AG09309 (cell line): ENCODE results near the gene OR51Q1.
A peak's percentile ranks its signal among the peaks of the same experiment; 100 is the strongest.

ENCODE experiments used
- DNase-seq: peaks from one replicate; pipeline ENCODE4 v3.0.0-alpha.2; 2010; ENCODE audit warnings: low read depth
- H3K4me3 ChIP-seq: 2 replicates; pipeline ENCODE4 v1.5.1; 2011; ENCODE audit warnings: mild to moderate bottlenecking, low read depth, low read length, moderate library complexity; ENCODE audit not compliant: control insufficient read depth
- TF ChIP-seq, protein P1 (sequence below): IDR thresholded peaks from 2 replicates; pipeline ENCODE4 v1.5.1; 2011; ENCODE audit warnings: mild to moderate bottlenecking, low read depth, low read length, inconsistent platforms; ENCODE audit not compliant: insufficient read depth, control insufficient read depth; ENCODE audit errors: missing control alignments

Gene OR51Q1, protein sequence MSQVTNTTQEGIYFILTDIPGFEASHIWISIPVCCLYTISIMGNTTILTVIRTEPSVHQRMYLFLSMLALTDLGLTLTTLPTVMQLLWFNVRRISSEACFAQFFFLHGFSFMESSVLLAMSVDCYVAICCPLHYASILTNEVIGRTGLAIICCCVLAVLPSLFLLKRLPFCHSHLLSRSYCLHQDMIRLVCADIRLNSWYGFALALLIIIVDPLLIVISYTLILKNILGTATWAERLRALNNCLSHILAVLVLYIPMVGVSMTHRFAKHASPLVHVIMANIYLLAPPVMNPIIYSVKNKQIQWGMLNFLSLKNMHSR

DNA sequence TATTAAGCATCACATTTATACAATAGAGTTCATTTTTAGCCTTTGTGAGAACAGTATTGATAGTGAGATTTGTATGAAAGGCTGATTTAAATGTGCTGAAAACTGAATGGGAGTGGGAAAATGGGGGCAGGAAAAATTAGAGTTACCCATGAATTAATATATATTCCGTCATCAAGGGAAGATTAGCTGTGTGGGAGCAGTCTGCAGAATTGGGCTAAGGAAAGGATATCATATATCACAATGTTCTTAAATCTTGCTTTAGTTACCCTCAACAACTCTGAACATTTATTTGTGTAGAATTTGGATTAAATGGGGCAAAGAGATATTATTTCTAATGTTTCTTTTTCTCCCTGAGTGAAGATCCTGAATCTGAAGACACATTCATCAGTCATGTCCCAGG is at the start of gene OR51Q1:
Gene OR51Q1, plus strand, starts transcription at position 301 of the 400 bp plus-strand sequence. Its CDS starts 90 bp downstream, at position 391.
- TF ChIP-seq, protein P1, sequence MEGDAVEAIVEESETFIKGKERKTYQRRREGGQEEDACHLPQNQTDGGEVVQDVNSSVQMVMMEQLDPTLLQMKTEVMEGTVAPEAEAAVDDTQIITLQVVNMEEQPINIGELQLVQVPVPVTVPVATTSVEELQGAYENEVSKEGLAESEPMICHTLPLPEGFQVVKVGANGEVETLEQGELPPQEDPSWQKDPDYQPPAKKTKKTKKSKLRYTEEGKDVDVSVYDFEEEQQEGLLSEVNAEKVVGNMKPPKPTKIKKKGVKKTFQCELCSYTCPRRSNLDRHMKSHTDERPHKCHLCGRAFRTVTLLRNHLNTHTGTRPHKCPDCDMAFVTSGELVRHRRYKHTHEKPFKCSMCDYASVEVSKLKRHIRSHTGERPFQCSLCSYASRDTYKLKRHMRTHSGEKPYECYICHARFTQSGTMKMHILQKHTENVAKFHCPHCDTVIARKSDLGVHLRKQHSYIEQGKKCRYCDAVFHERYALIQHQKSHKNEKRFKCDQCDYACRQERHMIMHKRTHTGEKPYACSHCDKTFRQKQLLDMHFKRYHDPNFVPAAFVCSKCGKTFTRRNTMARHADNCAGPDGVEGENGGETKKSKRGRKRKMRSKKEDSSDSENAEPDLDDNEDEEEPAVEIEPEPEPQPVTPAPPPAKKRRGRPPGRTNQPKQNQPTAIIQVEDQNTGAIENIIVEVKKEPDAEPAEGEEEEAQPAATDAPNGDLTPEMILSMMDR: no peak
- H3K4me3 ChIP-seq: no peak within 1 kb of the TSS
- DNase-seq: no peak

DNA sequence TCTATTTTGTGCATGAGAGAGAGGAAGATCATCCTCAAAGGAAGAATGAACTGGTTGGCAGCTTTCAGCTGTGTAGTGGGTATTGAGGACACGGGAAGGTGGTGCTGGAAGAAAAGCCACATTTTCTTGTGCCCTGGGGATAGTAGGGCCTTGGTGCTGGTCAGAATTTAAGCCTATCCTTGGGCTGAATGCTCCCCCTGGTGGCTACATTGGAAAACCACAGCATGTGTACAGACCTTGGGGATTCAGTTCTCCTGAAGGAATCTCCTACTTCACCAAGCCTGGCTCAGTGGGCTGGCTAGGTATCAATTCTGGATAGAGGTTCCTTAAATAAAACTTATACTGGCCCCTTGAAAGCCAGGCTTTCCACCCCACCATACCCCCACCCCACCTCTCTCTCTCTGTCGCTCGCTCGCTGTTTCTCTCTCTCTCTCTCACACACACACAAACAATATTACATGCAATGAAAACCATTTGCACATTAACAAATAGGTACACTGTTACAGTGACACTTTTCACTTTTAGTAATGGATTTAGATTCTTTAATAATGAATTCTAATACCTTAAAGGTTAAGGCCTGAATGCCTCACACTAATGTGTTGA is 41.1 kb upstream of the OR51Q1 start:
- no peak overlapping the region for H3K4me3 ChIP-seq
- no peak for DNase-seq
- TF ChIP-seq, protein P1: peak; percentile 90

DNA sequence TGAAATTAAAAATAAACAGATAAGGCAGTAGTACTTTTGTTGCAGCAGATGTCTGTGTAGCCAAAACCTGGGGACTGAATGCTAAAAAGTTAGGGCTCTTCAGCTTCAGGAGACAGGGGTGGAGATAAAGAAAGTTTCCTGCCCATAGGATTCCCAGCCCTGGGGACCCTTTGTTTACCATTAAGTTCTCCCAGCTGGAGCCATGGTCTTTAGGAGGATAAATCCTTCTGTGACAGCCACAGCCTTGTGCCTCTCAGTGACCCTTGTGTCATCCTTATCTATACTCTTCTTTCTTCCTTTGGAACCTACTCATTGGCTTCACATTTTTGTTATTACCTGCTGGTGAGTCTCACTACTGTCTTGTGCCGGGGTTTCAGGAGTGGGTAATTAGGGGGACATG is 38.3 kb upstream of the OR51Q1 start, which contains the start of gene OR51M1:
Gene OR51M1, plus strand, starts transcription at position 237 of the 400 bp plus-strand sequence. CDS start 5,587 bp downstream, outside the sequence.
- TF ChIP-seq, protein P1: no peak
- DNase-seq: no peak
- no peak within 1 kb of the TSS for H3K4me3 ChIP-seq

DNA sequence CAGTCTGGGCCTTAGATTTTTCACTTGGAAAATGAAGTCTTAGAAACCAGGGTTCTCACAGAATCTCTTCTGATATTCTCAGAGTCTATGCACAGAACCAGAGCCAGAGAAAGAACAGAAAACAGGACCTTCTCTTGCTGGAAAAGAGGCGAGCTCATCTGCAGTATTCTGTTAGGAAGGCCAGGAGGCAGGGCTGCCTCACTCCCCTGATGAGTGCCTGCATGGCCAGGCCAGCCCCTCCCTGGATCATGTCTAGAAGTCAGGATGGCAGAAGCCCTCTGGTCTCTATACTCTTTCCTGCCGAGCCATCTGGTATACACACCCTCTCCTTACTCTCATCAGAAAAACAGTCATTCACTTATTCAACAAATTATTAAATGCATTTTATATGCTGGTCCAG is 37.6 kb upstream of the OR51Q1 start:
- TF ChIP-seq, protein P1: no peak
- DNase-seq: no peak
- H3K4me3 ChIP-seq: no peak overlapping the region

DNA sequence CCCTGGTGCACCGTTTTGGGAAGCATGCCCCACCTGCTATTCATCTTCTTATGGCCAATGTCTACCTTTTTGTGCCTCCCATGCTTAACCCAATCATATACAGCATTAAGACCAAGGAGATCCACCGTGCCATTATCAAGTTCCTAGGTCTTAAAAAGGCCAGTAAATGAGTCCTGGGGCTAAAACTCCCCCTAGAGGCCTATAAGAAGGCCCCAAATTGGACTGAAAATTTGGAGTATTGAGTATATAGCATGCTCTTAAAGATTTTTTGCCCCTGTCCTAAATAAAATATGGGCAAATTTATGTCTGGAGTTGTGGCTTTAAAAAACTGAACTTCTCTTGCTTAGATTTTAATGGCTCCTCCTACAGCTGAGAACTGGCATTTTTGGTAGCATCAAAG is 31.7 kb upstream of the OR51Q1 start:
- H3K4me3 ChIP-seq: no peak overlapping the region
- TF ChIP-seq, protein P1: no peak
- no peak for DNase-seq

DNA sequence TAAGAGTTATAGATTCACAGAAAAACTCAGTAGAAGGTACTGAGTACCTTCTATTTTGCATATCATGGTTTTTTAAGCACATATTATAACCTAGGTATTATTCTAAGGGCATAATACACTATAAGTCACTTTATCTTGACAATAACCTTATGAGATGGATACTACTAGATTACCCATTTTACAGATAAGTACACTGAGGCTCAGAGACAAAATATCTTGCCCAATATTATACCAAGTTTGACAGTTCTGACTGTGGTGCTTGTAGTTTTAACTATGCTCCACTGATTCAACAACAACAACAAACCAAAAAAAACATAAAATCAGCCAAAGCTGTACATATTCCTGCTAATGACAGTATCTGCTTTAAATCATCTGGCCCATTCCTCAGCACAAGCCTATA is 27.8 kb upstream of the OR51Q1 start:
- no peak overlapping the region for H3K4me3 ChIP-seq
- TF ChIP-seq, protein P1: no peak
- no peak for DNase-seq
